NCI-H446 (cell line): ENCODE data around the gene DFFB.
"Not testable (repeated sequence)": the region's sequence is repeated elsewhere in the genome, so short reads cannot be mapped to it uniquely, and the experiment has no call there.

Source experiments
- DNase-seq, 2 experiments: peaks; one replicate each; lab custom pipeline; 2025; lab: John Stamatoyannopoulos, UW

DFFB gene

GRCh38 chr1:3856923-3857790, at the start of gene DFFB, which contains the start of gene CEP104:
TSS of gene DFFB (plus strand) at chr1:3857476. CDS start at chr1:3857604, 128 bp downstream.
TSS of gene CEP104 (minus strand) at chr1:3857211. CDS start at chr1:3852407, 4,804 bp downstream.
- DNase-seq, result peak; percentile 82 to 93

GRCh38 chr1:3807769-3808168, 49.5 kb upstream of the DFFB start:
- DNase-seq, result no peak

- DNase-seq, result no peak
Observed at GRCh38 chr1:3809680-3810079, 47.6 kb upstream of the DFFB start.

GRCh38 chr1:3810149-3810761, 47.0 kb upstream of the DFFB start:
- not testable (repeated sequence) for DNase-seq

- DNase-seq, result no peak
Observed at GRCh38 chr1:3811595-3811911, 45.7 kb upstream of the DFFB start.

- no peak for DNase-seq
Observed at GRCh38 chr1:3814065-3814464, 43.2 kb upstream of the DFFB start.

- no peak for DNase-seq
Observed at GRCh38 chr1:3814771-3815561, 42.3 kb upstream of the DFFB start.

- DNase-seq, result no peak
Observed at GRCh38 chr1:3816331-3817137, 40.7 kb upstream of the DFFB start.

- DNase-seq, result no peak
Observed at GRCh38 chr1:3817138-3817740, 40.0 kb upstream of the DFFB start.

GRCh38 chr1:3817821-3818597, 39.3 kb upstream of the DFFB start:
- no peak for DNase-seq

GRCh38 chr1:3819771-3820200, 37.5 kb upstream of the DFFB start:
- DNase-seq, result no peak

- no peak for DNase-seq
Observed at GRCh38 chr1:3820316-3820715, 37.0 kb upstream of the DFFB start.

- DNase-seq, result peak; percentile 79 to 91
Observed at GRCh38 chr1:3821004-3821403, 36.3 kb upstream of the DFFB start.

GRCh38 chr1:3821447-3821846, 35.8 kb upstream of the DFFB start:
- no peak for DNase-seq

GRCh38 chr1:3821908-3822307, 35.4 kb upstream of the DFFB start:
- no peak for DNase-seq

GRCh38 chr1:3822421-3822820, 34.9 kb upstream of the DFFB start:
- no peak for DNase-seq

GRCh38 chr1:3824650-3825049, 32.6 kb upstream of the DFFB start:
- no peak for DNase-seq

GRCh38 chr1:3825356-3825755, 31.9 kb upstream of the DFFB start:
- no peak for DNase-seq

- no peak for DNase-seq
Observed at GRCh38 chr1:3827813-3828307, 29.4 kb upstream of the DFFB start.

- no peak for DNase-seq
Observed at GRCh38 chr1:3828391-3828790, 28.9 kb upstream of the DFFB start.
